Measurements from ENCODE around the gene SCUBE3.

SCUBE3 gene

DNA sequence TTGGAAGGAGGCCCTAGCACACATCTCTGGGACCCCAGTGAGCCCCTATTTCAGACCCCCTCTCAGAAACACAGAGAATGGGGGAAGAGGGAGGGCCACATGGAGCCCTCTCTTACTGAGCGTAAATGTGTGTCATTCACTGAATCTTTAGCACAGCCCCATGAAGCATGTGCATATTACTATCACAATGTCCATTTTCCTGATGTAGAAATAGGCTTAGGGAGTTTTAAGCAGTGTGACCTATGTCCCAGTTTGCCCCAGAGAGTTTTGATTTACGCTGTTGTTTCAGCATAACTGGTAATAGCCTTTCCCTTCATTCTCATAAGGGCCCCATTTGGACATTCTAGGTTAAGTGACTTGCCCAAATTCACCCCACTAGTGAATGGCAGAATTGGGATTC is 47.6 kb upstream of the SCUBE3 start:
- TF ChIP-seq ZBTB7A (IDR thresholded peaks at IDR 0.05; ENCODE audit: low read depth), result no peak
- TF ChIP-seq, protein P1, sequence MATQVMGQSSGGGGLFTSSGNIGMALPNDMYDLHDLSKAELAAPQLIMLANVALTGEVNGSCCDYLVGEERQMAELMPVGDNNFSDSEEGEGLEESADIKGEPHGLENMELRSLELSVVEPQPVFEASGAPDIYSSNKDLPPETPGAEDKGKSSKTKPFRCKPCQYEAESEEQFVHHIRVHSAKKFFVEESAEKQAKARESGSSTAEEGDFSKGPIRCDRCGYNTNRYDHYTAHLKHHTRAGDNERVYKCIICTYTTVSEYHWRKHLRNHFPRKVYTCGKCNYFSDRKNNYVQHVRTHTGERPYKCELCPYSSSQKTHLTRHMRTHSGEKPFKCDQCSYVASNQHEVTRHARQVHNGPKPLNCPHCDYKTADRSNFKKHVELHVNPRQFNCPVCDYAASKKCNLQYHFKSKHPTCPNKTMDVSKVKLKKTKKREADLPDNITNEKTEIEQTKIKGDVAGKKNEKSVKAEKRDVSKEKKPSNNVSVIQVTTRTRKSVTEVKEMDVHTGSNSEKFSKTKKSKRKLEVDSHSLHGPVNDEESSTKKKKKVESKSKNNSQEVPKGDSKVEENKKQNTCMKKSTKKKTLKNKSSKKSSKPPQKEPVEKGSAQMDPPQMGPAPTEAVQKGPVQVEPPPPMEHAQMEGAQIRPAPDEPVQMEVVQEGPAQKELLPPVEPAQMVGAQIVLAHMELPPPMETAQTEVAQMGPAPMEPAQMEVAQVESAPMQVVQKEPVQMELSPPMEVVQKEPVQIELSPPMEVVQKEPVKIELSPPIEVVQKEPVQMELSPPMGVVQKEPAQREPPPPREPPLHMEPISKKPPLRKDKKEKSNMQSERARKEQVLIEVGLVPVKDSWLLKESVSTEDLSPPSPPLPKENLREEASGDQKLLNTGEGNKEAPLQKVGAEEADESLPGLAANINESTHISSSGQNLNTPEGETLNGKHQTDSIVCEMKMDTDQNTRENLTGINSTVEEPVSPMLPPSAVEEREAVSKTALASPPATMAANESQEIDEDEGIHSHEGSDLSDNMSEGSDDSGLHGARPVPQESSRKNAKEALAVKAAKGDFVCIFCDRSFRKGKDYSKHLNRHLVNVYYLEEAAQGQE (IDR thresholded peaks at IDR 0.05; ENCODE audit: low read depth), result no peak
- TF ChIP-seq, protein P2, sequence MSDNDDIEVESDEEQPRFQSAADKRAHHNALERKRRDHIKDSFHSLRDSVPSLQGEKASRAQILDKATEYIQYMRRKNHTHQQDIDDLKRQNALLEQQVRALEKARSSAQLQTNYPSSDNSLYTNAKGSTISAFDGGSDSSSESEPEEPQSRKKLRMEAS (IDR thresholded peaks at IDR 0.05), result no peak
- TF ChIP-seq CEBPB (IDR thresholded peaks at IDR 0.05), result no peak
- no peak for TF ChIP-seq TCF12 (IDR thresholded peaks at IDR 0.05; ENCODE audit: low read depth)
- no peak for TF ChIP-seq CREB1 (IDR thresholded peaks at IDR 0.05; ENCODE audit: low read depth)
- no peak for TF ChIP-seq FOXM1 (IDR thresholded peaks at IDR 0.05; ENCODE audit: borderline replicate concordance, low read depth)
- TF ChIP-seq TAF1 (IDR thresholded peaks at IDR 0.05; ENCODE audit: low read depth), result no peak
- TF ChIP-seq NFIC (IDR thresholded peaks at IDR 0.05), result no peak
- no peak for TF ChIP-seq EGR1 (IDR thresholded peaks at IDR 0.05)
- TF ChIP-seq YY1 (IDR thresholded peaks at IDR 0.05; ENCODE audit: low read depth), result no peak
- TF ChIP-seq TEAD4 (IDR thresholded peaks at IDR 0.05), result no peak
- TF ChIP-seq, protein P3, sequence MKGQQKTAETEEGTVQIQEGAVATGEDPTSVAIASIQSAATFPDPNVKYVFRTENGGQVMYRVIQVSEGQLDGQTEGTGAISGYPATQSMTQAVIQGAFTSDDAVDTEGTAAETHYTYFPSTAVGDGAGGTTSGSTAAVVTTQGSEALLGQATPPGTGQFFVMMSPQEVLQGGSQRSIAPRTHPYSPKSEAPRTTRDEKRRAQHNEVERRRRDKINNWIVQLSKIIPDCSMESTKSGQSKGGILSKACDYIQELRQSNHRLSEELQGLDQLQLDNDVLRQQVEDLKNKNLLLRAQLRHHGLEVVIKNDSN (IDR thresholded peaks at IDR 0.05), result no peak
- TF ChIP-seq RAD21 (IDR thresholded peaks at IDR 0.05; ENCODE audit: low read depth), result no peak
- no peak for TF ChIP-seq EP300 (IDR thresholded peaks at IDR 0.05; ENCODE audit: borderline replicate concordance)

DNA sequence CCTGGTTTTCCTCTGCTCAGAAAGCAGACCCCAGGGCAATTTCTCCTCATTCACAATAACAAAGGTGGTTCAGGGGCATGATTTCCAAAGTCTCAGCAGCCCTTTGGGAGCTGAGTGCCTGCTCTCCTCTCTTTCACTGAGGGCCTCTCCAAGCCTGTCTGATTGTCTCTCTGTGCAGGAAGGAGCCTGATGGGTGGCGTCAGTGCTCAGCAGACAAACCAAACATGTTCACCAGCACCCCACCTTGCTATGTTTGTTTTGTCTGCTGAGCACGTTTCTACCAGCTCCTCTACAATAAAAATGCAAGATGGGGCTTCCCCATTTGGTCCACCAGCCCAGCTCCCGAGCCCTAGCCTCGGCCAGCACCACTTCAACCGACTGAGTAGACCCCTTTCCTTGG is 47.2 kb upstream of the SCUBE3 start:
- no peak for TF ChIP-seq TEAD4 (IDR thresholded peaks at IDR 0.05)
- no peak for TF ChIP-seq YY1 (IDR thresholded peaks at IDR 0.05; ENCODE audit: low read depth)
- TF ChIP-seq EGR1 (IDR thresholded peaks at IDR 0.05), result no peak
- no peak for TF ChIP-seq TCF12 (IDR thresholded peaks at IDR 0.05; ENCODE audit: low read depth)
- no peak for TF ChIP-seq CREB1 (IDR thresholded peaks at IDR 0.05; ENCODE audit: low read depth)
- TF ChIP-seq FOXM1 (IDR thresholded peaks at IDR 0.05; ENCODE audit: borderline replicate concordance, low read depth), result no peak
- TF ChIP-seq, protein P2 (IDR thresholded peaks at IDR 0.05), result no peak
- TF ChIP-seq ZBTB7A (IDR thresholded peaks at IDR 0.05; ENCODE audit: low read depth), result no peak
- TF ChIP-seq, protein P3 (IDR thresholded peaks at IDR 0.05), result no peak
- TF ChIP-seq TAF1 (IDR thresholded peaks at IDR 0.05; ENCODE audit: low read depth), result no peak

DNA sequence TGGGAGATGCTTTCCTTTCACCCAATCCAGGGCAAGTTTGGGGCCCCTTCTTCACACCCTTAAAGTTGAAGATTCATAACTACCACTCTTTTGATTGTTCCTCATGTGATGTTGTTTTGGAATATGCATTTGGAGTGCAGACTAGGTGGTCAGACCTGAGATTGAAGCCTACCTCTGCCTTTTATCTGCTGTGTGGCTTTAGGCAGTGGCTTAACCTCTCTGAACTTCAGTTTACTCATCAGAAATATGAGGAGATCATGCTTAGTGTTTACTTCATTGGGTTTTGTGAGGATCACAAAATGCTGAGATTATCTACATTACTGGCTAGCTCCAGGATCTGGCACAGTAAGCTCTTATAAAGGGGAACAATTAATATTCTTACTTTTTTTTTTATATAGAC is 46.3 kb upstream of the SCUBE3 start:
- TF ChIP-seq NFIC (IDR thresholded peaks at IDR 0.05), result no peak
- TF ChIP-seq, protein P1 (IDR thresholded peaks at IDR 0.05; ENCODE audit: low read depth), result no peak
- no peak for TF ChIP-seq ZBTB7A (IDR thresholded peaks at IDR 0.05; ENCODE audit: low read depth)
- TF ChIP-seq FOXM1 (IDR thresholded peaks at IDR 0.05; ENCODE audit: borderline replicate concordance, low read depth), result no peak
- TF ChIP-seq, protein P3 (IDR thresholded peaks at IDR 0.05), result no peak
- TF ChIP-seq, protein P2 (IDR thresholded peaks at IDR 0.05), result no peak
- no peak for TF ChIP-seq CEBPB (IDR thresholded peaks at IDR 0.05)
- TF ChIP-seq YY1 (IDR thresholded peaks at IDR 0.05; ENCODE audit: low read depth), result no peak
- TF ChIP-seq EP300 (IDR thresholded peaks at IDR 0.05; ENCODE audit: borderline replicate concordance), result no peak
- no peak for TF ChIP-seq TAF1 (IDR thresholded peaks at IDR 0.05; ENCODE audit: low read depth)

DNA sequence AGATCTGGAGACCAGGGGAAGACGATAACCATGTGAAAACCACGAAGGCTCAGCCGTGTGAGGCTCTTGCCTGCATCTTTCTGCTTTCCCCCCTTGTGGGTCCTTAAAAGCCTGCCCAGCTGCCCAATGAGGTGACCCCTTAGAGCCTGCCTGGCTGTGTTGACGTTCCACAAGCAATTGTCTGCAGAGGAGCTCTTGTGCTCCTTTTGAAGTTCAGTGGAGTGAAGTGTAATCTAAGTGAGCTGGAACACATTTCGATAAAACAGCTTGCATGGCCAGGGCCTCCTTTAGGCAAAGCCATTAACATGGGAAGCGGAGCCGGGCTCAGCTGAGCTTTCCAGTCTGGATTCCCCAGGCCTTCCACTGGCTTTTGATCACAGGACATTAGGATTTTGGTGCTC is 45.3 kb upstream of the SCUBE3 start:
- no peak for TF ChIP-seq TEAD4 (IDR thresholded peaks at IDR 0.05)
- TF ChIP-seq EP300 (IDR thresholded peaks at IDR 0.05; ENCODE audit: borderline replicate concordance), result no peak
- TF ChIP-seq, protein P2 (IDR thresholded peaks at IDR 0.05), result no peak
- TF ChIP-seq RAD21 (IDR thresholded peaks at IDR 0.05; ENCODE audit: low read depth), result no peak
- TF ChIP-seq TAF1 (IDR thresholded peaks at IDR 0.05; ENCODE audit: low read depth), result no peak
- no peak for TF ChIP-seq CREB1 (IDR thresholded peaks at IDR 0.05; ENCODE audit: low read depth)
- no peak for TF ChIP-seq NFIC (IDR thresholded peaks at IDR 0.05)
- no peak for TF ChIP-seq ZBTB7A (IDR thresholded peaks at IDR 0.05; ENCODE audit: low read depth)
- no peak for TF ChIP-seq TCF12 (IDR thresholded peaks at IDR 0.05; ENCODE audit: low read depth)

DNA sequence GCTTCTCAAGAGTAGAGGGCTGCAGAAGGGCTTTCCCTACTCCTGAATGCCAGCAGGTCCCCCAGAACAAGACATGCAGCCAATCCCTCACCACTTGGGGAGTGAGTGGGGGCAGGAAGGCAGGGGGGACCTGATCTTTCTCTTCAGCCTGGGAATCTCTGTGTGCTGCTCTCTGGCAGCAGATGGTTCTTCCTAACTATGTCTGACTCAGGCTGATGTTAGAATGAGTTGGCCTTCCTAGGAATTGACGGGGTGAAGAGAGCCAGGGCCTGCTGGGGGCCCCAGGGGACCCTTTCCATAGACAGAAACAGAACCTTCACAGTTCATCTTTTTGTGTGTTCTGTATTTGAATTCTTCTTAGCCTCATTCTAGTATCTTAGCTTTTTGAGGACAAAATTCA is 43.6 kb upstream of the SCUBE3 start:
- TF ChIP-seq, protein P3 (IDR thresholded peaks at IDR 0.05), result no peak
- TF ChIP-seq TCF12 (IDR thresholded peaks at IDR 0.05; ENCODE audit: low read depth) (no peak), RAD21 (IDR thresholded peaks at IDR 0.05; ENCODE audit: low read depth) (no peak), CEBPB (IDR thresholded peaks at IDR 0.05) (no peak), CREB1 (IDR thresholded peaks at IDR 0.05; ENCODE audit: low read depth) (no peak), YY1 (IDR thresholded peaks at IDR 0.05; ENCODE audit: low read depth) (no peak)
- TF ChIP-seq, protein P2 (IDR thresholded peaks at IDR 0.05), result no peak
